Adrenal gland (tissue), 12 donors: ENCODE measurements around the gene SMG9. TPM values are rescaled to one million over a fixed set of nuclear protein-coding genes. Genes with fewer than 3 reads are reported as not detected.

Source experiments
- DNase-seq, 7 donors: peaks; one replicate each; pipeline ENCODE4 v3.0.0-alpha.2; 2019 to 2020
- H3K27ac ChIP-seq, 5 donors: fragments of 200-600 bp; sonication (generic) in 4 of 5; 1 replicate in 3 of 5; 2 replicates in 2 of 5; pipeline versions ENCODE4 v1.5.1 to v1.8.0; 2016 to 2020; ENCODE audit warnings: mild to moderate bottlenecking in 1 of 5
- H3K27me3 ChIP-seq: fragments of 200-600 bp; 2 replicates; pipeline ENCODE4 v1.8.0; 2021
- H3K36me3 ChIP-seq, 2 donors: fragments of 200-600 bp; replicated peaks in 1 of 2; 1 replicate in 1 of 2; 2 replicates in 1 of 2; pipeline versions ENCODE4 v1.5.1 to v1.8.0; 2018 to 2022
- H3K4me1 ChIP-seq, 2 donors: fragments of 200-600 bp; replicated peaks in 1 of 2; 1 replicate in 1 of 2; 2 replicates in 1 of 2; pipeline versions ENCODE4 v1.5.1 to v1.8.0; 2018 to 2021
- H3K4me3 ChIP-seq, 4 donors: fragments of 200-600 bp; sonication (generic) in 3 of 4; one replicate each; pipeline ENCODE4 v1.5.1; 2016 to 2018
- H3K9me3 ChIP-seq, 3 donors: fragments of 200-600 bp; sonication (generic) in 1 of 3; replicated peaks in 1 of 3; 1 replicate in 2 of 3; 2 replicates in 1 of 3; pipeline versions ENCODE4 v1.5.1 to v1.8.0; 2016 to 2021
- POLR2A ChIP-seq, 2 donors: fragments of 450-650 bp; IDR thresholded peaks; one replicate each; pipeline ENCODE4 v1.6.1; 2017; ENCODE audit warnings: antibody characterized with exemption in 2 of 2, mild to moderate bottlenecking in 2 of 2, moderate library complexity in 1 of 2
- WGBS, 4 donors: extraction: QIAGEN DNeasy Blood & Tissue Kit in 2 of 4; methylation state at CpG; one replicate each; pipeline versions ENCODE4 v1.1.5 to v1.1.7; 2013 to 2017; 5-methylcytosine and 5-hydroxymethylcytosine counted together
- intact Hi-C, 2 donors: fragments of 100-400 bp; cut with DNase I; formaldehyde crosslinking; loops; one replicate each; pipeline versions ENCODE4 v1.14.1 to v1.15.0; 2022 to 2023
- polyA plus RNA-seq, 3 donors: library from polyadenylated mRNA; stranded (reverse); fragments of 200-250 nt in 2 of 3; fragments of 350-450 nt in 1 of 3; fragmentation: Illumina TruSeq in 1 of 3; extraction: RNeasy Lipid Tissue Mini Kit (QIAGEN cat#74804) in 1 of 3; gene quantifications; one replicate each; pipeline ENCODE4 v1.2.3, GENCODE V29; 2013 to 2014
- total RNA-seq, 9 donors: library from RNA; depleted of rRNA in 4 of 9; stranded (reverse); fragments of >200 nt in 4 of 9; fragments of 120-200 nt in 1 of 9; fragmentation: NEBNext Ultra II Directional in 1 of 9; extraction: Animal tissue kit (Norgen Biotek cat#: 25700) in 1 of 9; gene quantifications; one replicate each; pipeline versions ENCODE4 v1.1.0 to v1.2.4, GENCODE V29; 2013 to 2023
- TF ChIP-seq, protein P1 (sequence below), 6 experiments: fragments of 450-650 bp in 4 of 6; fragments of 200-600 bp in 2 of 6; sonication (generic) in 1 of 6; IDR thresholded peaks; 1 replicate in 5 of 6; 2 replicates in 1 of 6; pipeline versions ENCODE4 v1.5.1 to v1.8.0; 2016 to 2021; ENCODE audit warnings: antibody characterized with exemption in 6 of 6, mild to moderate bottlenecking in 2 of 6, moderate library complexity in 1 of 6
- donor health status: healthy with polysubstance abuse.
- donor health status: Bipolar disorder and iron deficiency.
- donor health status: DM: yes; HTN: yes; CAD: no.
- donor health status: DM: no; HTN: no; CAD: no.
- donor health status: DM: no; HTN: no; CAD: no.
- donor health status: DM: yes; HTN: yes; CAD: no.

SMG9 gene
- total and polyA plus RNA-seq, 12 donors, result 19.4 to 63.2 (median 42.8) TPM

DNA sequence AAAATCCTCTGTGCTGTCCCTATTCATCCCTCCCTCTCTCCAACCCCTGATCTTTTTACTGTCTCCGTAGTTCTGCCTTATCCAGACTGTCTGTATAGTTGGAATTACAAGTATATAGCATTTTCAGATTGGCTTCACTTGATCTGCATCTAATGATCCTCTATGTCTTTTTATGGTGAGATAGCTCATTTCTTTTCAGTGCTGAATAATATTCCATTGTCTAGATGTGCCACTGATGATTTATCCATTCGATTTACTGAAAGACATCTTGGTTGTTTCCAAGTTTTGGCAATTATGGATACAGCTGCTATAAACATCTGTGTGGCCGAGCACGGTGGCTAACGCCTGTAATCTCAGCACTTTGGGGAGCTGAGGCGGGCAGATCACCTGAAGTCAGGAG lies 19.7 kb downstream of the SMG9 start:
- TF ChIP-seq POLR2A (IDR thresholded peaks at IDR 0.05), result no peak
- TF ChIP-seq, protein P1, sequence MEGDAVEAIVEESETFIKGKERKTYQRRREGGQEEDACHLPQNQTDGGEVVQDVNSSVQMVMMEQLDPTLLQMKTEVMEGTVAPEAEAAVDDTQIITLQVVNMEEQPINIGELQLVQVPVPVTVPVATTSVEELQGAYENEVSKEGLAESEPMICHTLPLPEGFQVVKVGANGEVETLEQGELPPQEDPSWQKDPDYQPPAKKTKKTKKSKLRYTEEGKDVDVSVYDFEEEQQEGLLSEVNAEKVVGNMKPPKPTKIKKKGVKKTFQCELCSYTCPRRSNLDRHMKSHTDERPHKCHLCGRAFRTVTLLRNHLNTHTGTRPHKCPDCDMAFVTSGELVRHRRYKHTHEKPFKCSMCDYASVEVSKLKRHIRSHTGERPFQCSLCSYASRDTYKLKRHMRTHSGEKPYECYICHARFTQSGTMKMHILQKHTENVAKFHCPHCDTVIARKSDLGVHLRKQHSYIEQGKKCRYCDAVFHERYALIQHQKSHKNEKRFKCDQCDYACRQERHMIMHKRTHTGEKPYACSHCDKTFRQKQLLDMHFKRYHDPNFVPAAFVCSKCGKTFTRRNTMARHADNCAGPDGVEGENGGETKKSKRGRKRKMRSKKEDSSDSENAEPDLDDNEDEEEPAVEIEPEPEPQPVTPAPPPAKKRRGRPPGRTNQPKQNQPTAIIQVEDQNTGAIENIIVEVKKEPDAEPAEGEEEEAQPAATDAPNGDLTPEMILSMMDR (IDR thresholded peaks at IDR 0.05), result no peak
- H3K27ac ChIP-seq, result no peak overlapping the region
- WGBS, 4 donors, result 95 to 98% (median 97%) methylated on average over 6 of the region's 6 CpGs
- H3K27me3 ChIP-seq, result no peaks in the 10 kb centered on the region
- no peak overlapping the region for H3K4me3 ChIP-seq
- no peaks in the 10 kb centered on the region for H3K9me3 ChIP-seq
- intact Hi-C loops, result no loop called here
- H3K36me3 ChIP-seq, result peaks cover 0 to 87% of the 10 kb centered on the region in 2 donors
- DNase-seq, result no peak
- H3K4me1 ChIP-seq, result no peaks in the 10 kb centered on the region

DNA sequence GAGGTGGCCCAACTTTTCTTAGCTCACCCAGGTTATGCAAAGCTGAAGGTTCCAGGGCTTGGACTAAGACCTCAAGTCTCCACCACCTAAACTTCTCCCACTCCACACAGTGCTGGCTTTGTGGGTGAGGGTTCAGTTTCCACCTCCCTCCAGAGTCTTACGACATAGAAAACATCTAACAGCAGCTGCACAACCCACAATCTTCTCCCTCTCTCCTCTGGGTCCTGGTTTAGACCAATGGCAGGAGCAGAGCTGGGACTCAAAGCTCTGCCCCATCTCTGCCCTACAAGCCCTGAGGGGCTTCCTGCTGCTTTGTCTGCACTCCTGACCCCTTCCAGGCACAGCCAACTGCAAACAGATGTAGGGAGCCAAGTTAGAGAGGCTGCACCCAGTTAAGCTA lies 22.9 kb downstream of the SMG9 start:
- 69 to 90% (median 74%) methylated on average over 1 of the region's 1 CpG for WGBS, 4 donors
- H3K36me3 ChIP-seq, result peaks cover 0 to 67% of the 10 kb centered on the region in 2 donors

DNA sequence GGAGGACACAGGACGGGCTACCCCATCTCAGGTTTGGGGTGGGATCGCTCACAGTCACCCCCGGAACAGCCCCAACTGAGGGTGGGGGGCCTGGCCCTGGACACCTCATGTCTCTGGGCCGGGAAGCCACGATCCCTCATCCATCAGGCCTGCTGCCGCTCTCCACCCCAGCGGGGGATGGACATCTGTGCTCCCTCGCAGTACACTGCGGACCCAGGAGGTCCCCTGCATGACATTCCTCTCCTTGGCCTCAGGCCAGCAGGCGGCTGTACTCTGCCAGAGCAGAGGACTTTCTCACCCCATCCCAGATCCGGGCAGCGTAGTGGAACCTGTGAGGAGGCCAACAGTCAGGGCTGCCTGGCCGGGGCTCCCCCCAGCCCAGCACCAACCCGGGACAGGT lies 23.4 kb downstream of the SMG9 start:
- H3K27ac ChIP-seq, result no peak overlapping the region
- 20 to 86% (median 74%) methylated on average over 1 to 14 of the region's 14 CpGs for WGBS, 4 donors
- intact Hi-C loops, result no loop called here

More for the DNA sequence above, 22.9 kb downstream of the SMG9 start:
- DNase-seq, result no peak
- Histone ChIP-seq H3K9me3 (no peaks in the 10 kb centered on the region), H3K4me3 (no peak overlapping the region), H3K27ac (no peak overlapping the region), H3K27me3 (no peaks in the 10 kb centered on the region), H3K4me1 (no peaks in the 10 kb centered on the region)
- no peak for TF ChIP-seq POLR2A (IDR thresholded peaks at IDR 0.05)
- TF ChIP-seq, protein P1 (IDR thresholded peaks at IDR 0.05), result no peak
- intact Hi-C loops, result no loop called here

DNA sequence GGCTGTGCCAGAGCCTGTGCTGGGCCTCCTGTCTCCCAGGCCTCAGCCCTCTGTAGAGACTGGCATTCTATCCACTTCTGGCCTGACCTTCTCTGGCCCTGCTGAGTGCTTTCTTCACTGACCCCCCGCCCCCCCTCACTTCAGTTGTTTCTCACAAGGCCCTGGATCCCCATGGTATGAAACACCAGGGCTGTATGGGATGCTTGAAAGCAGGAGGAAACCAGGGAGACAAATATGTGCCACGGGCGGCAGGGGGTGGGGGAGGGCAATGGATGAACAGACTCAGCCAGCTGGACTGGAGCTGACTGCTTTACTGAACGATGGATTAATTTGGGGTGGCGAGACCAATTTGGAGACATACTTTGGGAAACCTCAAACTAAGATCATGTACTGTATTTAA lies 24.8 kb downstream of the SMG9 start:
- 88 to 94% (median 91%) methylated on average over 5 of the region's 5 CpGs for WGBS, 4 donors
- intact Hi-C loops, result no loop called here
- H3K36me3 ChIP-seq, result peaks cover 0 to 56% of the 10 kb centered on the region in 2 donors
- TF ChIP-seq, protein P1 (IDR thresholded peaks at IDR 0.05), result no peak
- TF ChIP-seq POLR2A (IDR thresholded peaks at IDR 0.05), result no peak
- H3K27ac ChIP-seq, result no peak overlapping the region
- no peaks in the 10 kb centered on the region for H3K9me3 ChIP-seq
- no peaks in the 10 kb centered on the region for H3K27me3 ChIP-seq
- no peak overlapping the region for H3K4me3 ChIP-seq
- DNase-seq, result no peak
- H3K4me1 ChIP-seq, result peaks cover 0 to 13% of the 10 kb centered on the region in 2 donors

More for the DNA sequence above, 23.4 kb downstream of the SMG9 start:
- Histone ChIP-seq H3K9me3 (no peaks in the 10 kb centered on the region), H3K36me3 (peaks cover 0 to 62% of the 10 kb centered on the region in 2 donors), H3K4me3 (no peak overlapping the region), H3K4me1 (no peaks in the 10 kb centered on the region), H3K27me3 (no peaks in the 10 kb centered on the region)
- TF ChIP-seq, protein P1 (IDR thresholded peaks at IDR 0.05), result no peak
- no peak for TF ChIP-seq POLR2A (IDR thresholded peaks at IDR 0.05)
- DNase-seq, result peak in 1 of 7 donors; percentile 34
